H9 (cell line): Measurements from ENCODE around the gene LRIG1. TPM values are rescaled to one million over a fixed set of nuclear protein-coding genes. Genes with fewer than 3 reads are reported as not detected.

Experiments used
- DNase-seq: peaks from one replicate; pipeline ENCODE4 v3.0.0-alpha.2; 2017
- H2AFZ ChIP-seq: one replicate; pipeline ENCODE4 v1.6.1; 2013; ENCODE audit warnings: mild to moderate bottlenecking, low read length, control low read depth, moderate library complexity
- H2AK5ac ChIP-seq: 2 replicates; pipeline ENCODE4 v1.6.1; 2013; ENCODE audit warnings: low read length, control low read depth, mixed read lengths; ENCODE audit not compliant: insufficient read length
- H2BK120ac ChIP-seq: one replicate; pipeline ENCODE4 v1.6.1; 2013; ENCODE audit warnings: low read depth, mild to moderate bottlenecking, low read length, control low read depth, inconsistent platforms; ENCODE audit not compliant: poor library complexity, severe bottlenecking
- H2BK12ac ChIP-seq: 2 replicates; pipeline ENCODE4 v1.6.1; 2013; ENCODE audit warnings: low read length, control low read depth, mixed read lengths, low read depth; ENCODE audit not compliant: insufficient read length
- H2BK15ac ChIP-seq: 2 replicates; pipeline ENCODE4 v1.6.1; 2013; ENCODE audit warnings: low read depth, low read length, control low read depth
- H2BK20ac ChIP-seq: one replicate; pipeline ENCODE4 v1.6.1; 2013; ENCODE audit warnings: low read depth, mild to moderate bottlenecking, low read length, control low read depth, inconsistent platforms; ENCODE audit not compliant: poor library complexity, severe bottlenecking
- H2BK5ac ChIP-seq: 2 replicates; pipeline ENCODE4 v1.6.1; 2013; ENCODE audit warnings: low read length, control low read depth, mixed read lengths; ENCODE audit not compliant: insufficient read length
- H3K14ac ChIP-seq: 2 replicates; pipeline ENCODE4 v1.6.1; 2013; ENCODE audit warnings: low read length, control low read depth; ENCODE audit not compliant: insufficient read depth
- H3K18ac ChIP-seq: 2 replicates; pipeline ENCODE4 v1.6.1; 2013; ENCODE audit warnings: low read depth, mild to moderate bottlenecking, mixed read lengths, low read length, control low read depth; ENCODE audit not compliant: insufficient read length
- H3K23ac ChIP-seq: 2 replicates; pipeline ENCODE4 v1.6.1; 2013; ENCODE audit warnings: low read length, control low read depth, mixed read lengths, low read depth; ENCODE audit not compliant: insufficient read length
- H3K23me2 ChIP-seq: 2 replicates; pipeline ENCODE4 v1.6.1; 2013; ENCODE audit warnings: low read depth, mild to moderate bottlenecking, mixed read lengths, low read length, control low read depth; ENCODE audit not compliant: insufficient read length, poor library complexity, severe bottlenecking
- H3K27ac ChIP-seq: 2 replicates; pipeline ENCODE4 v1.5.1; 2013; ENCODE audit warnings: low read length, control low read depth, mixed read lengths, low read depth; ENCODE audit not compliant: insufficient read length
- H3K27me3 ChIP-seq: 2 replicates; pipeline ENCODE4 v1.6.1; 2013; ENCODE audit warnings: low read length, control low read depth, inconsistent platforms; ENCODE audit not compliant: insufficient read depth
- H3K4ac ChIP-seq: 2 replicates; pipeline ENCODE4 v1.6.1; 2013; ENCODE audit warnings: low read depth, mild to moderate bottlenecking, control low read depth, inconsistent platforms, low read length, moderate library complexity
- H3K4me1 ChIP-seq: 2 replicates; pipeline ENCODE4 v1.6.1; 2013; ENCODE audit warnings: low read length, control low read depth, inconsistent platforms; ENCODE audit not compliant: insufficient read depth
- H3K4me2 ChIP-seq: 2 replicates; pipeline ENCODE4 v1.6.1; 2013; ENCODE audit warnings: low read length, control low read depth, mixed read lengths; ENCODE audit not compliant: insufficient read length, insufficient read depth
- H3K56ac ChIP-seq: 2 replicates; pipeline ENCODE4 v1.6.1; 2013; ENCODE audit warnings: low read depth, mild to moderate bottlenecking, mixed read lengths, low read length, control low read depth; ENCODE audit not compliant: insufficient read length
- H3K79me1 ChIP-seq: 2 replicates; pipeline ENCODE4 v1.6.1; 2013; ENCODE audit warnings: low read depth, mild to moderate bottlenecking, moderate library complexity, low read length, control low read depth, inconsistent platforms; ENCODE audit not compliant: insufficient read depth, poor library complexity, severe bottlenecking
- H3K79me2 ChIP-seq: 2 replicates; pipeline ENCODE4 v1.6.1; 2013; ENCODE audit warnings: low read length, control low read depth, inconsistent platforms; ENCODE audit not compliant: insufficient read depth
- H3K9ac ChIP-seq: 2 replicates; pipeline ENCODE4 v1.6.1; 2013; ENCODE audit warnings: low read length, control low read depth, mixed read lengths; ENCODE audit not compliant: insufficient read length; ENCODE audit errors: extremely low read depth
- H3K9me3 ChIP-seq: one replicate; pipeline ENCODE4 v1.6.1; 2013; ENCODE audit warnings: low read depth, low read length, inconsistent platforms; ENCODE audit not compliant: control insufficient read depth
- H3T11ph ChIP-seq: one replicate; pipeline ENCODE4 v1.6.1; 2013; ENCODE audit warnings: mild to moderate bottlenecking, low read length, control low read depth, inconsistent platforms
- H4K20me1 ChIP-seq: one replicate; pipeline ENCODE4 v1.6.1; 2013; ENCODE audit not compliant: control insufficient read depth, insufficient read length, insufficient read depth
- H4K5ac ChIP-seq: 2 replicates; pipeline ENCODE4 v1.6.1; 2013; ENCODE audit warnings: low read depth, mild to moderate bottlenecking, mixed read lengths, low read length, control low read depth; ENCODE audit not compliant: insufficient read length
- H4K8ac ChIP-seq: replicated peaks from 2 replicates; pipeline ENCODE4 v1.6.1; 2013; ENCODE audit warnings: low read length, control low read depth, mixed read lengths, low read depth; ENCODE audit not compliant: insufficient read length
- H4K91ac ChIP-seq: 2 replicates; pipeline ENCODE4 v1.6.1; 2013; ENCODE audit warnings: low read depth, mild to moderate bottlenecking, moderate library complexity, mixed read lengths, low read length, control low read depth; ENCODE audit not compliant: insufficient read length
- H3K27ac Mint-ChIP-seq, 3 experiments: 2 replicates in 2 of 3; 3 replicates in 1 of 3; pipeline ENCODE4 v1.8.0; 2020 to 2021; ENCODE audit warnings: mixed read lengths in 3 of 3, mild to moderate bottlenecking in 1 of 3, moderate library complexity in 1 of 3
- H3K27me3 Mint-ChIP-seq: 2 replicates; pipeline ENCODE4 v1.8.0; 2021; ENCODE audit warnings: low read depth, mild to moderate bottlenecking, moderate library complexity, mixed read lengths
- H3K36me3 Mint-ChIP-seq, 3 experiments: 2 replicates in 2 of 3; 3 replicates in 1 of 3; pipeline ENCODE4 v1.8.0; 2020 to 2021; ENCODE audit warnings: low read depth in 3 of 3, mixed read lengths in 3 of 3; ENCODE audit not compliant: insufficient read depth in 1 of 3
- H3K4me1 Mint-ChIP-seq, 2 experiments: 2 replicates each; pipeline ENCODE4 v1.8.0; 2020; ENCODE audit warnings: mixed read lengths in 2 of 2
- H3K4me3 Mint-ChIP-seq, 2 experiments: 2 replicates in 1 of 2; 3 replicates in 1 of 2; pipeline ENCODE4 v1.8.0; 2020 to 2021; ENCODE audit warnings: mild to moderate bottlenecking in 2 of 2, mixed read lengths in 2 of 2, moderate library complexity in 1 of 2
- H3K9me3 Mint-ChIP-seq, 2 experiments: 2 replicates in 1 of 2; 3 replicates in 1 of 2; pipeline ENCODE4 v1.8.0; 2020; ENCODE audit warnings: mild to moderate bottlenecking in 2 of 2, mixed read lengths in 2 of 2, moderate library complexity in 1 of 2
- WGBS: extraction: QIAGEN DNeasy Blood & Tissue Kit; methylation state at CpG from one replicate; pipeline ENCODE4 v1.1.7; 2013; ENCODE audit warnings: missing lambda C conversion rate, low lambda C conversion rate, mixed read lengths; ENCODE audit not compliant: insufficient read length; ENCODE audit errors: extremely low coverage; 5-methylcytosine and 5-hydroxymethylcytosine counted together
- total RNA-seq: library from RNA; stranded (reverse); gene quantifications from 2 replicates; pipeline ENCODE4 v1.2.1, GENCODE V29; 2021
- TF ChIP-seq, protein P1 (sequence below): fragments of 200-600 bp; sonication (generic); conservative IDR thresholded peaks from 3 replicates; pipeline ENCODE4 v1.8.0; 2021; ENCODE audit warnings: antibody characterized with exemption, mild to moderate bottlenecking

The LRIG1 gene
- total RNA-seq, 1 experiment from 2014 or later: 70.3 TPM

DNA sequence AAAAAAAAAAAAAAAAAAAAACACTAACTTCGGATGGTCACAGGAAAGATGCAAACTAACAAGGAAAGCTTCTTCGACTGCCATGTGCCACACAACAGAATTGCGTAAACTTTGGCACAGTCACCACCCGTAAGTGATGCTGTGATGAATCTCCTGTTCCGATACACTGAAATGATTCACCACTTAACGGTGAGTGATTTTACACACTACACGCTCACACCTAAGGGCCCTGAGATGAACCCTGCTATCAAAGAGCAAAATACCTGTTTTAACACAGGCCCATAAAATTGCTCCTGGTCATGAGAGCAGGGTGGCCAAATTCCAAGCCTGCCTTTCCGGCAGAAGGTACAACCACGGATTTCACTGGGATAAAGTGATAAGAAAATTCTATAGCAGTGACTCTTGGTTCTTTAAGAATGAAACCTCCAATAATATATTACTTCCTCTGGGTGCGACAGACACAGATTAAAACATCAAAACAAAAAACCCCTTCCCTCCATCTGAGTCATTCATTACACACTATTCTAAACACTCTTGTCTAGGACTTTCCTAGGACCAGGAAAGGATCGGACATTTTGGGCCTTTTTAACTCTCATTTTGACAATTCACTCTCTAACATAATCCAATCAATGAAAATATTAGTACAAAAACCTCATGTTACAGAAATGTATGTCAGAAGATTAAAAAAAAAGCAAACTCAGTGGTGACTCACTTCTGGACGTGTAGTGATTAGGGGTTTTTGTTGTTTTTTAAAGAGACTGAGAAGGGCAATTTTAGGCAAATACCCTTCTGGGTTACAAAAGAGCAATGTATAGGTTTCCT, 28.3 kb downstream of the LRIG1 start:
- Histone ChIP-seq H3K27ac (no peak overlapping the region), H2BK12ac (no peak overlapping the region), H2BK15ac (no peak overlapping the region), H3K27me3 (no peaks in the 10 kb centered on the region), H3K9me3 (no peaks in the 10 kb centered on the region), H4K8ac (no peak overlapping the region), H4K20me1 (no peaks in the 10 kb centered on the region), H3K79me1 (peaks cover 15% of the 10 kb centered on the region), H4K91ac (no peak overlapping the region), H2AK5ac (no peak overlapping the region), H3K23ac (no peak overlapping the region), H3T11ph (no peak overlapping the region), H3K4me2 (no peak overlapping the region), H3K23me2 (no peaks in the 10 kb centered on the region), H2BK120ac (no peak overlapping the region), H3K56ac (no peak overlapping the region), H2BK20ac (no peak overlapping the region), H3K18ac (no peak overlapping the region), H3K79me2 (peaks cover 76% of the 10 kb centered on the region), H4K5ac (no peak overlapping the region), H3K9ac (no peak overlapping the region), H2AFZ (no peak overlapping the region), H3K4ac (no peak overlapping the region), H3K4me1 (peaks cover 33% of the 10 kb centered on the region), H2BK5ac (no peak overlapping the region), H3K14ac (no peak overlapping the region)
- H3K4me1 Mint-ChIP-seq: peaks cover 27 to 57% of the 10 kb centered on the region in 2 experiments
- TF ChIP-seq, protein P1, sequence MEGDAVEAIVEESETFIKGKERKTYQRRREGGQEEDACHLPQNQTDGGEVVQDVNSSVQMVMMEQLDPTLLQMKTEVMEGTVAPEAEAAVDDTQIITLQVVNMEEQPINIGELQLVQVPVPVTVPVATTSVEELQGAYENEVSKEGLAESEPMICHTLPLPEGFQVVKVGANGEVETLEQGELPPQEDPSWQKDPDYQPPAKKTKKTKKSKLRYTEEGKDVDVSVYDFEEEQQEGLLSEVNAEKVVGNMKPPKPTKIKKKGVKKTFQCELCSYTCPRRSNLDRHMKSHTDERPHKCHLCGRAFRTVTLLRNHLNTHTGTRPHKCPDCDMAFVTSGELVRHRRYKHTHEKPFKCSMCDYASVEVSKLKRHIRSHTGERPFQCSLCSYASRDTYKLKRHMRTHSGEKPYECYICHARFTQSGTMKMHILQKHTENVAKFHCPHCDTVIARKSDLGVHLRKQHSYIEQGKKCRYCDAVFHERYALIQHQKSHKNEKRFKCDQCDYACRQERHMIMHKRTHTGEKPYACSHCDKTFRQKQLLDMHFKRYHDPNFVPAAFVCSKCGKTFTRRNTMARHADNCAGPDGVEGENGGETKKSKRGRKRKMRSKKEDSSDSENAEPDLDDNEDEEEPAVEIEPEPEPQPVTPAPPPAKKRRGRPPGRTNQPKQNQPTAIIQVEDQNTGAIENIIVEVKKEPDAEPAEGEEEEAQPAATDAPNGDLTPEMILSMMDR: no peak
- H3K27me3 Mint-ChIP-seq: no peaks in the 10 kb centered on the region
- peak overlapping the region in 1 of 3 experiments; percentile 32; a peak in 1 of 7 replicates for H3K27ac Mint-ChIP-seq
- no CpG with 5 or more reads among the region's 12 CpGs for WGBS
- H3K9me3 Mint-ChIP-seq: no peaks in the 10 kb centered on the region
- DNase-seq: no peak
- H3K36me3 Mint-ChIP-seq: peaks cover 1 to 5% (median 4%) of the 10 kb centered on the region in 3 experiments; a peak in 5 of 7 replicates
- no peak overlapping the region for H3K4me3 Mint-ChIP-seq
